Measurements from ENCODE around the gene KIRREL3. TPM values are rescaled to one million over a fixed set of nuclear protein-coding genes. Genes with fewer than 3 reads are reported as not detected.

Gene KIRREL3
- polyA plus RNA-seq, 1 donor (not counting 4 experiments of a cell fraction or from before 2014, with no cell fraction given), result 0.04 TPM

- no peaks in the 10 kb centered on the region for H3K79me2 ChIP-seq (ENCODE audit: control insufficient read depth, insufficient read depth, low read length)
- FAIRE-seq, result no peak
- no peaks in the 10 kb centered on the region for H3K9me1 ChIP-seq (ENCODE audit: control insufficient read depth, extremely low read depth, insufficient read depth, low read length)
- no peak for DNase-seq (ENCODE audit: low read depth, low spot score)
- no peak overlapping the region for H3K27ac ChIP-seq (ENCODE audit: control insufficient read depth, insufficient read depth, low read length)
- no peak overlapping the region for H3K4me3 ChIP-seq (ENCODE audit: control insufficient read depth in 2 of 3, extremely low read depth in 1 of 3, insufficient read depth in 2 of 3, low read depth in 1 of 3, low read length in 3 of 3)
- H4K20me1 ChIP-seq (ENCODE audit: control insufficient read depth, extremely low read depth, insufficient read depth, low read length), result no peaks in the 10 kb centered on the region
- no peak overlapping the region for H3K4me2 ChIP-seq (ENCODE audit: control insufficient read depth, extremely low read depth, insufficient read depth, low read depth, low read length)
- TF ChIP-seq CTCF (optimal IDR thresholded peaks at IDR 0.05 in 1 of 3, IDR thresholded peaks at IDR 0.05 in 1 of 3, conservative IDR thresholded peaks at IDR 0.05 in 1 of 3; ENCODE audit: extremely low read depth in 1 of 3, insufficient read depth in 2 of 3, low read length in 3 of 3) (no peak), EZH2 (IDR thresholded peaks at IDR 0.05; ENCODE audit: low read length) (no peak)
- H3K27me3 ChIP-seq (ENCODE audit: control insufficient read depth, extremely low read depth, insufficient read depth, low read length), result peaks cover 16% of the 10 kb centered on the region
- H3K36me3 ChIP-seq (ENCODE audit: control insufficient read depth in 2 of 2, extremely low read depth in 1 of 2, insufficient read depth in 2 of 2, low read length in 2 of 2), result no peaks in the 10 kb centered on the region
- H3K4me1 ChIP-seq (ENCODE audit: control insufficient read depth, extremely low read depth, insufficient read depth, low read length), result no peaks in the 10 kb centered on the region
- no peaks in the 10 kb centered on the region for H3K9me3 ChIP-seq (ENCODE audit: control insufficient read depth, low read depth, low read length)
- no peak overlapping the region for H2AFZ ChIP-seq (ENCODE audit: control insufficient read depth, low read length)
- H3K9ac ChIP-seq (ENCODE audit: control insufficient read depth, extremely low read depth, insufficient read depth, low read length), result no peak overlapping the region
- dilution Hi-C loops (cut with MboI; ENCODE audit: extremely low pct_ligation_motif_present, low sequenced_read_pairs), result no loop called here
Measured at GRCh38 chr11:126444072-126444471, 556.5 kb downstream of the KIRREL3 start.

GRCh38 chr11:126443120-126443519 is 557.5 kb downstream of the KIRREL3 start:
- Histone ChIP-seq H4K20me1 (ENCODE audit: control insufficient read depth, extremely low read depth, insufficient read depth, low read length) (no peaks in the 10 kb centered on the region), H3K9me1 (ENCODE audit: control insufficient read depth, extremely low read depth, insufficient read depth, low read length) (no peaks in the 10 kb centered on the region)
- no peak for DNase-seq (ENCODE audit: low read depth, low spot score)

More at GRCh38 chr11:126443120-126443519, 557.5 kb downstream of the KIRREL3 start:
- H2AFZ ChIP-seq (ENCODE audit: control insufficient read depth, low read length), result no peak overlapping the region
- no peaks in the 10 kb centered on the region for H3K79me2 ChIP-seq (ENCODE audit: control insufficient read depth, insufficient read depth, low read length)
- FAIRE-seq, result no peak
- TF ChIP-seq CTCF (optimal IDR thresholded peaks at IDR 0.05 in 1 of 3, IDR thresholded peaks at IDR 0.05 in 1 of 3, conservative IDR thresholded peaks at IDR 0.05 in 1 of 3; ENCODE audit: extremely low read depth in 1 of 3, insufficient read depth in 2 of 3, low read length in 3 of 3), result no peak
- TF ChIP-seq EZH2 (IDR thresholded peaks at IDR 0.05; ENCODE audit: low read length), result no peak
- no peak overlapping the region for H3K9ac ChIP-seq (ENCODE audit: control insufficient read depth, extremely low read depth, insufficient read depth, low read length)
- no peaks in the 10 kb centered on the region for H3K4me1 ChIP-seq (ENCODE audit: control insufficient read depth, extremely low read depth, insufficient read depth, low read length)
- dilution Hi-C loops (cut with MboI; ENCODE audit: extremely low pct_ligation_motif_present, low sequenced_read_pairs), result no loop called here
- H3K36me3 ChIP-seq (ENCODE audit: control insufficient read depth in 2 of 2, extremely low read depth in 1 of 2, insufficient read depth in 2 of 2, low read length in 2 of 2), result no peaks in the 10 kb centered on the region
- no peak overlapping the region for H3K4me3 ChIP-seq (ENCODE audit: control insufficient read depth in 2 of 3, extremely low read depth in 1 of 3, insufficient read depth in 2 of 3, low read depth in 1 of 3, low read length in 3 of 3)
- H3K4me2 ChIP-seq (ENCODE audit: control insufficient read depth, extremely low read depth, insufficient read depth, low read depth, low read length), result no peak overlapping the region
- H3K9me3 ChIP-seq (ENCODE audit: control insufficient read depth, low read depth, low read length), result no peaks in the 10 kb centered on the region
- H3K27ac ChIP-seq (ENCODE audit: control insufficient read depth, insufficient read depth, low read length), result no peak overlapping the region
- peaks cover 16% of the 10 kb centered on the region for H3K27me3 ChIP-seq (ENCODE audit: control insufficient read depth, extremely low read depth, insufficient read depth, low read length)
